HepG2 (cell line): ENCODE results near the gene TFF1. TPM values are rescaled to one million over a fixed set of nuclear protein-coding genes. Genes with fewer than 3 reads are reported as not detected.

Experiments used
- ATAC-seq: fragments of 200-7000 bp; cut with Tn5 transposase; 3 replicates; pipeline ENCODE4 v1.9.1; 2020; ENCODE audit warnings: mild to moderate bottlenecking, moderate library complexity
- BruUV-seq: library from RNA; stranded (reverse); fragments of 400-500 nt; replicated peaks from 2 replicates; lab custom pipeline; 2021; lab: Mats Ljungman, UMichigan
- CTCF ChIA-PET: fragments of 300-600 bp; formaldehyde crosslinking; extraction: SDS; loops from one replicate; lab custom pipeline; 2021; ENCODE audit warnings: low total read pairs, inconsistent platforms, low intra/inter-chr PET ratio; lab: Yijun Ruan, JAX
- POLR2A ChIA-PET: fragments of 350-600 bp; sonication (Branson Sonifier 250); formaldehyde crosslinking; loops from one replicate; lab custom pipeline; 2020; ENCODE audit warnings: antibody characterized with exemption, inconsistent platforms; lab: Yijun Ruan, JAX
- DNase-seq: peaks from one replicate; pipeline ENCODE4 v3.0.0-alpha.2; 2015; ENCODE audit warnings: low spot score
- FAIRE-seq: peaks from 3 replicates; lab custom pipeline; 2011; peaks lifted over from hg19 to GRCh38; lab: Jason Lieb, UNC
- H2AFZ ChIP-seq: one replicate; pipeline ENCODE4 v1.6.1; 2011; ENCODE audit warnings: low read length, inconsistent platforms
- H3K27ac ChIP-seq: fragments of 300-600 bp; 3 replicates; pipeline ENCODE4 v1.8.0; 2011; ENCODE audit warnings: mixed run types, mild to moderate bottlenecking, mixed read lengths, low read length, inconsistent platforms; ENCODE audit not compliant: insufficient read depth; ENCODE audit errors: extremely low read length
- H3K27me3 ChIP-seq, 2 experiments: fragments of 200-600 bp in 1 of 2; 2 replicates in 1 of 2; 3 replicates in 1 of 2; pipeline versions ENCODE4 v1.6.0 to v1.8.0; 2011; ENCODE audit warnings: low read length in 2 of 2, mild to moderate bottlenecking in 2 of 2, moderate library complexity in 2 of 2, inconsistent platforms in 1 of 2; ENCODE audit not compliant: insufficient read depth in 2 of 2, control insufficient read depth in 1 of 2
- H3K36me3 ChIP-seq, 2 experiments: fragments of 200-600 bp in 1 of 2; replicated peaks in 1 of 2; 2 replicates in 1 of 2; 3 replicates in 1 of 2; pipeline versions ENCODE4 v1.5.1 to v1.8.0; 2011; ENCODE audit warnings: low read length in 2 of 2, inconsistent platforms in 1 of 2; ENCODE audit not compliant: insufficient read depth in 2 of 2, control insufficient read depth in 1 of 2
- H3K4me1 ChIP-seq: 2 replicates; pipeline ENCODE4 v1.5.1; 2012; ENCODE audit warnings: low read length, inconsistent platforms; ENCODE audit not compliant: insufficient read depth
- H3K4me2 ChIP-seq: 2 replicates; pipeline ENCODE4 v1.6.0; 2011; ENCODE audit warnings: low read depth, low read length, inconsistent platforms
- H3K4me3 ChIP-seq, 3 experiments: fragments of 200-600 bp in 1 of 3; sonication (generic), shearing (Covaris generic) in 1 of 3; replicated peaks in 1 of 3; 2 replicates each; pipeline ENCODE4 v1.5.1; 2011 to 2016; ENCODE audit warnings: low read length in 3 of 3, inconsistent platforms in 2 of 3, low read depth in 2 of 3, mild to moderate bottlenecking in 2 of 3, control low read depth in 1 of 3, mixed read lengths in 1 of 3; ENCODE audit not compliant: insufficient read depth in 1 of 3
- H3K79me2 ChIP-seq: one replicate; pipeline ENCODE4 v1.6.1; 2011; ENCODE audit warnings: low read length, inconsistent platforms; ENCODE audit not compliant: insufficient read depth
- H3K9ac ChIP-seq: 2 replicates; pipeline ENCODE4 v1.6.0; 2011; ENCODE audit warnings: mild to moderate bottlenecking, low read depth, low read length, inconsistent platforms; ENCODE audit not compliant: insufficient read depth
- H3K9me3 ChIP-seq: 2 replicates; pipeline ENCODE4 v1.5.1; 2012; ENCODE audit warnings: mild to moderate bottlenecking, low read length
- H4K20me1 ChIP-seq: 2 replicates; pipeline ENCODE4 v1.6.0; 2011; ENCODE audit warnings: inconsistent platforms, mild to moderate bottlenecking, low read length, moderate library complexity; ENCODE audit not compliant: insufficient read depth
- EEA1 ChIP-seq: sonication (generic); formaldehyde crosslinking; IDR thresholded peaks from 2 replicates; pipeline ENCODE4 v1.5.1; 2020; ENCODE audit warnings: mild to moderate bottlenecking, missing genetic modification reagents, borderline replicate concordance
- FOXA1 ChIP-seq, 2 experiments: fragments of 450-650 bp in 1 of 2; sonication (generic) in 1 of 2; formaldehyde crosslinking in 1 of 2; IDR thresholded peaks; 2 replicates each; pipeline versions ENCODE4 v1.4.0 to v1.6.1; 2016 to 2020; ENCODE audit warnings: missing genetic modification reagents in 1 of 2
- HDAC2 ChIP-seq: sonication (generic); formaldehyde crosslinking; IDR thresholded peaks from 2 replicates; pipeline ENCODE4 v1.4.0; 2020; ENCODE audit warnings: missing genetic modification reagents
- IRF1 ChIP-seq: sonication (generic); formaldehyde crosslinking; IDR thresholded peaks from 2 replicates; pipeline ENCODE4 v1.4.0; 2020; ENCODE audit warnings: low read depth, mild to moderate bottlenecking, missing genetic modification reagents
- MED1 ChIP-seq: sonication (generic); formaldehyde crosslinking; IDR thresholded peaks from 2 replicates; pipeline ENCODE4 v1.4.0; 2020; ENCODE audit warnings: missing genetic modification reagents
- SIX4 ChIP-seq: sonication (generic); formaldehyde crosslinking; IDR thresholded peaks from 2 replicates; pipeline ENCODE4 v1.4.0; 2020; ENCODE audit warnings: missing genetic modification reagents
- SOX6 ChIP-seq, 2 experiments: fragments of 450-650 bp in 1 of 2; sonication (generic) in 1 of 2; formaldehyde crosslinking in 1 of 2; IDR thresholded peaks; 2 replicates each; pipeline versions ENCODE4 v1.4.0 to v1.6.1; 2017 to 2020; ENCODE audit warnings: antibody characterized with exemption in 1 of 2, mild to moderate bottlenecking in 1 of 2, missing genetic modification reagents in 1 of 2
- ZFP36L2 ChIP-seq: sonication (generic); formaldehyde crosslinking; IDR thresholded peaks from 2 replicates; pipeline ENCODE4 v1.4.0; 2020; ENCODE audit warnings: missing genetic modification reagents
- ZFP37 ChIP-seq: sonication (generic); formaldehyde crosslinking; IDR thresholded peaks from 2 replicates; pipeline ENCODE4 v1.4.0; 2020; ENCODE audit warnings: missing genetic modification reagents, borderline replicate concordance
- ZNF331 ChIP-seq: sonication (generic); formaldehyde crosslinking; IDR thresholded peaks from 2 replicates; pipeline ENCODE4 v1.4.0; 2020; ENCODE audit warnings: missing genetic modification reagents
- ZNF530 ChIP-seq: sonication (generic); formaldehyde crosslinking; IDR thresholded peaks from 2 replicates; pipeline ENCODE4 v1.5.0; 2020; ENCODE audit warnings: low read depth, mild to moderate bottlenecking, missing genetic modification reagents
- ZNF552 ChIP-seq: sonication (generic); formaldehyde crosslinking; IDR thresholded peaks from 2 replicates; pipeline ENCODE4 v1.9.0; 2022; ENCODE audit warnings: missing genetic modification reagents, mild to moderate bottlenecking, borderline replicate concordance
- ZNF652 ChIP-seq: IDR thresholded peaks from 2 replicates; pipeline ENCODE4 v1.6.1; 2016; ENCODE audit warnings: low read depth, borderline replicate concordance
- ZNF747 ChIP-seq: sonication (generic); formaldehyde crosslinking; IDR thresholded peaks from 2 replicates; pipeline ENCODE4 v1.8.1; 2023; ENCODE audit warnings: missing genetic modification reagents, mild to moderate bottlenecking, borderline replicate concordance
- ZNF761 ChIP-seq: sonication (generic); formaldehyde crosslinking; conservative IDR thresholded peaks from 2 replicates; pipeline ENCODE4 v1.4.0; 2020; ENCODE audit warnings: mild to moderate bottlenecking, missing genetic modification reagents
- ZNF777 ChIP-seq: sonication (generic); formaldehyde crosslinking; IDR thresholded peaks from 2 replicates; pipeline ENCODE4 v1.4.0; 2020; ENCODE audit warnings: missing genetic modification reagents
- ZSCAN21 ChIP-seq: sonication (generic); formaldehyde crosslinking; IDR thresholded peaks from 2 replicates; pipeline ENCODE4 v1.8.0; 2022; ENCODE audit warnings: mild to moderate bottlenecking, missing genetic modification reagents, moderate library complexity, borderline replicate concordance
- ZXDC ChIP-seq: sonication (generic); formaldehyde crosslinking; IDR thresholded peaks from 2 replicates; pipeline ENCODE4 v1.5.0; 2020; ENCODE audit warnings: mild to moderate bottlenecking, missing genetic modification reagents
- WGBS: methylation state at CpG from one replicate; pipeline ENCODE4 v1.1.6; 2017; ENCODE audit warnings: low lambda C conversion rate; 5-methylcytosine and 5-hydroxymethylcytosine counted together
- in situ Hi-C: cut with HindIII; loops from 2 replicates; pipeline ENCODE4 v1.10.0; 2017; ENCODE audit warnings: low pct_unique_long_range_greater_than_20kb; ENCODE audit not compliant: extremely low pct_ligation_motif_present
- intact Hi-C: fragments of 100-400 bp; cut with micrococcal nuclease; formaldehyde crosslinking; loops from one replicate; pipeline ENCODE4 v1.10.0; 2022; ENCODE audit not compliant: unreplicated experiment
- polyA plus RNA-seq, 8 experiments: library from polyadenylated mRNA; depleted of rRNA in 3 of 8; stranded (reverse) in 7 of 8; unstranded in 1 of 8; fragments of >200 nt; fragmentation: Illumina TruSeq in 4 of 8; extraction: Trizol in 4 of 8; gene quantifications; 2 replicates each; pipeline versions ENCODE4 v1.2.1 to v1.2.3, GENCODE V29; 2011 to 2016; ENCODE audit warnings: low read depth in 4 of 8, missing spikeins in 1 of 8, mixed read lengths in 1 of 8; ENCODE audit not compliant: insufficient read depth in 1 of 8
- total RNA-seq, 5 experiments: library from RNA; depleted of rRNA; stranded (reverse); fragments of >200 nt; fragmentation: Illumina TruSeq; extraction: Trizol; gene quantifications; 2 replicates each; pipeline ENCODE4 v1.2.3, GENCODE V29; 2016; ENCODE audit warnings: low read depth in 1 of 5
- TF ChIP-seq, protein P1 (sequence below): sonication (generic); formaldehyde crosslinking; IDR thresholded peaks from 2 replicates; pipeline ENCODE4 v1.5.1; 2020; ENCODE audit warnings: mild to moderate bottlenecking, missing genetic modification reagents

Gene TFF1
- total and polyA plus RNA-seq, 2 of the 13 experiments (the other 11 are each of a cell fraction or from before 2014, with no cell fraction given), result 0.24 to 19.4 TPM

GRCh38 chr21:42347601-42348327 lies 18.6 kb downstream of the TFF1 start:
- Histone ChIP-seq H2AFZ (no peak overlapping the region), H3K4me2 (no peak overlapping the region), H3K4me1 (peaks cover 16% of the 10 kb centered on the region), H3K79me2 (no peaks in the 10 kb centered on the region), H4K20me1 (no peaks in the 10 kb centered on the region), H3K9ac (no peak overlapping the region), H3K9me3 (no peaks in the 10 kb centered on the region), H3K27me3 (peaks cover 0 to 22% of the 10 kb centered on the region in 2 experiments; a peak in 2 of 5 replicates), H3K27ac (no peak overlapping the region), H3K36me3 (no peaks in the 10 kb centered on the region), H3K4me3 (no peak overlapping the region)
- intact Hi-C loops (no loop called here), in situ Hi-C loops (no loop called here)
- FAIRE-seq (no peak), ATAC-seq (no peak), DNase-seq (no peak)
- ChIA-PET POLR2A (no interaction called here), CTCF (no interaction called here)
- no TSS peak for BruUV-seq
- 78% methylated on average over 10 of the region's 30 CpGs for WGBS
- TF ChIP-seq ZNF777 (no peak), EEA1 (no peak), HDAC2 (CRISPR knock-in tag) (no peak), MED1 (no peak), ZNF747 (no peak), SIX4 (CRISPR knock-in tag) (no peak), ZNF331 (CRISPR knock-in tag) (no peak), ZSCAN21 (CRISPR knock-in tag) (no peak), FOXA1 (IDR thresholded peaks at IDR 0.05) (no peak), FOXA1 (CRISPR knock-in tag; IDR thresholded peaks at IDR 0.05) (no peak), ZFP36L2 (no peak), ZNF552 (CRISPR knock-in tag) (no peak), ZNF652 (CRISPR knock-in tag) (no peak), SOX6 (IDR thresholded peaks at IDR 0.05) (no peak), SOX6 (CRISPR knock-in tag; IDR thresholded peaks at IDR 0.05) (no peak), IRF1 (CRISPR knock-in tag) (no peak), ZXDC (CRISPR knock-in tag) (no peak), ZFP37 (CRISPR knock-in tag) (no peak), ZNF761 (CRISPR knock-in tag) (no peak), ZNF530 (CRISPR knock-in tag) (no peak)
- TF ChIP-seq, protein P1, sequence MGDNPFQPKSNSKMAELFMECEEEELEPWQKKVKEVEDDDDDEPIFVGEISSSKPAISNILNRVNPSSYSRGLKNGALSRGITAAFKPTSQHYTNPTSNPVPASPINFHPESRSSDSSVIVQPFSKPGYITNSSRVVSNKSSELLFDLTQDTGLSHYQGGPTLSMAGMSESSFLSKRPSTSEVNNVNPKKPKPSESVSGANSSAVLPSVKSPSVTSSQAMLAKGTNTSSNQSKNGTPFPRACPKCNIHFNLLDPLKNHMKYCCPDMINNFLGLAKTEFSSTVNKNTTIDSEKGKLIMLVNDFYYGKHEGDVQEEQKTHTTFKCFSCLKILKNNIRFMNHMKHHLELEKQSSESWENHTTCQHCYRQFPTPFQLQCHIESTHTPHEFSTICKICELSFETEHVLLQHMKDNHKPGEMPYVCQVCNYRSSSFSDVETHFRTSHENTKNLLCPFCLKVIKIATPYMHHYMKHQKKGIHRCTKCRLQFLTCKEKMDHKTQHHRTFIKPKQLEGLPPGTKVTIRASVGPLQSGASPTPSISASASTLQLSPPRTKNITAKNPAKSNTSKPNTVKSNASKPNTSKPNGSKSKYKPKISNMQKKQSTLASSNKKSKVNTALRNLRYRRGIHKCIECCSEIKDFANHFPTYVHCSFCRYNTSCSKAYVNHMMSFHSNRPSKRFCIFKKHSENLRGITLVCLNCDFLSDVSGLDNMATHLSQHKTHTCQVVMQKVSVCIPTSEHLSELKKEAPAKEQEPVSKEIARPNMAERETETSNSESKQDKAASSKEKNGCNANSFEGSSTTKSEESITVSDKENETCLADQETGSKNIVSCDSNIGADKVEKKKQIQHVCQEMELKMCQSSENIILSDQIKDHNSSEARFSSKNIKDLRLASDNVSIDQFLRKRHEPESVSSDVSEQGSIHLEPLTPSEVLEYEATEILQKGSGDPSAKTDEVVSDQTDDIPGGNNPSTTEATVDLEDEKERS, result no peak
